Medulla oblongata (tissue), 1 donor: Measurements from ENCODE around the gene URAD.

Experiments used
- DNase-seq: peaks from one replicate; pipeline ENCODE4 v3.0.0-alpha.2; 2015; ENCODE audit errors: extremely low spot score

The URAD gene

GRCh38 chr13:28000567-28000966, 12.1 kb upstream of the URAD start:
- no peak for DNase-seq

DNA sequence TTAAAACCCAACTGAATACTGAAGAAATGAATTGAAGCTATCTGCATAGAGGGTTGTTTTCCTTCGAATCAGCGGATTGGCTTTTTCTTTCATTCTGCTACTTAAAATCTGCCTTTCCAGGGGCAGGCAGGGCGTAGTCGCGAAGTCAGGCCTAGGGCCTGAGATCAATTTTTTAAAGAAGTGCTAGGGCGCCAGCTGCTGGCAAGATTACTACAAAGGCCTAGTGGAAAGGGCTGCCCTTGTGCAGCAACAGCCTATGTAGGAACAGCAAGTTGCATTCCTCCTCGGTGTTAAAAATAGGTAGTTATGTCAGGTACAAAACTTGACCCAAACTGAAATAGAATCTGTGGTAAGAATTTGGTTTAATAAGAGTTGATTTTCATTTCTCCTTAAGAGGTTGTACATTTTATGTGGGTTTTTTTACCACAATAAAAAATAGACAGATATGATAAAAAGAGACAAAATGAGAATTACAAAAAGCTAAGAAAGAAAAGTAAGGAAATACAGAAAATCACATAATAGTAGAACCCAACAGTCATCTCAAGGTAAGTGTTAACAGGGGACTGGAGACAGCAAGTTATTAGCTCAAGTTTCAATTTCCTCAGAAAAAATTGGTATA, 9.5 kb upstream of the URAD start:
- DNase-seq: peak; percentile 30

GRCh38 chr13:27991881-27992280, 3.4 kb upstream of the URAD start:
- DNase-seq: no peak

- DNase-seq: no peak
Measured at GRCh38 chr13:27985600-27985999, 2.9 kb downstream of the URAD start.

GRCh38 chr13:27982361-27982760, 6.1 kb downstream of the URAD start:
- no peak for DNase-seq

DNA sequence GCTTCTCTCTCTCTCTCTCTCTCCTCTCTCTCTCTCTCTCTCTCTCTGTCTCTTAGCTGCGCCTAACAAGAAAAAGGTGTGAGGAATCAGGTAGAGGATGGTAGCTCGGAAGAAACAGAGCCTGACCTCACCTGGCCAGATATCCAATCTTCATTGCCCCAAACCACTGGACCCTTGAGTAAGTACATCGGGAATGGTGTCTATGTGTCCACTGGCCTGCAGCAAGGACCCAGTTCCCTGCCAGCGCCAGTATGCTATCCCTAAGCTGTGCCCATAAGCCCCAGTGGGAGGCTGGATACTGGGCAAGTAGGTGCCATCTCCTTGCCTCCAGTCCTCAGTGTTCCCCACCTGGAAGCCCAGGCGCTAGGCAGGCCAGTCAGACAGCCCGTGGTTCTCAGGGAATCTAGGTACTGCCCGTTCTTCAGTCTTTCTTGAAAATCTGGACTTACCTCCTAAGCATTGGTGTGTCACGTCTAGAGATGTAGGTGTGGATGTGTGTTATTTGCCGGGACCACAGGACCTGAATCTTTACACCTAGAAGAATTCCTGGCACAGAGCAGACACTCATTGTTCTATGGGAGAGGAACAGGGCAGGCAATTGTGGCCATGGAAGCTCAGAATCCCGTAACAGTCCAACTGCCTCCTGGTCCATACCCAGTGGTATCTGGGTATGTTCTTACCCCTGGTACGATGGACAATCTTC, 7.3 kb downstream of the URAD start:
- no peak for DNase-seq

- DNase-seq: no peak
Measured at GRCh38 chr13:27980280-27980998, 8.1 kb downstream of the URAD start.

- DNase-seq: no peak
Measured at GRCh38 chr13:27979765-27980279, 8.7 kb downstream of the URAD start.

DNA sequence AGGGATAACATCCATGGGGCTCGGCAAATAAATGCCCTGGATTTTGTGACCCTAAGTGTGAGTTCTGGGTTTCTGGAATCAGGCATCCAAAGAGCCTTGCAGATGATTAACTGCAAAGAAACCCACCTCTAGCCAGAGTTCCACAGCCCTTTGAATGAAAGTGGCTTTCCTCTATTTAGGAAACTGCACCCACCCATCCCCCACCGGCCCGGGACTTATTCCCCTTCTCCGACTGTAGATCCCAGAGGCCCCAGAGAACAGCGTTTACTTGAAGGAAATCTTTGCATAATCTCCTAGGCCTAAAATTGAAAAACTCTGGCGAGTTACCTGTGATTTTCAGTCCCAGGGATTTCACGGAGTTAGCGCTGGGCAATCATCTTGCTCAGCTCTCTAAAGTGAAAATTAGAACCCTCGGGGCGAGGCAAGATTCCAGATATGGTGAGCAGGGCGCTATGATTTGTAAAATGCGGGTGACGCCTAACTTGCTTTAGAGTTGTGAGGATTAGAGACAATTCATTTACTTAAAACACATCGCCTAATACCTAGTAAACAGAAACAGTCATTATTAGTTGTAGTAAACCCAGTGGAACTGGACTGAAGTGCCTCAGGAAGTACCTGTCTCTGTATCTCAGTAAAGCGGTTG, 9.4 kb downstream of the URAD start:
- no peak for DNase-seq

GRCh38 chr13:27978301-27978968, 10.1 kb downstream of the URAD start:
- no peak for DNase-seq

GRCh38 chr13:27977476-27978300, 10.8 kb downstream of the URAD start:
- no peak for DNase-seq

GRCh38 chr13:27976362-27977091, 12.0 kb downstream of the URAD start:
- DNase-seq: no peak

DNA sequence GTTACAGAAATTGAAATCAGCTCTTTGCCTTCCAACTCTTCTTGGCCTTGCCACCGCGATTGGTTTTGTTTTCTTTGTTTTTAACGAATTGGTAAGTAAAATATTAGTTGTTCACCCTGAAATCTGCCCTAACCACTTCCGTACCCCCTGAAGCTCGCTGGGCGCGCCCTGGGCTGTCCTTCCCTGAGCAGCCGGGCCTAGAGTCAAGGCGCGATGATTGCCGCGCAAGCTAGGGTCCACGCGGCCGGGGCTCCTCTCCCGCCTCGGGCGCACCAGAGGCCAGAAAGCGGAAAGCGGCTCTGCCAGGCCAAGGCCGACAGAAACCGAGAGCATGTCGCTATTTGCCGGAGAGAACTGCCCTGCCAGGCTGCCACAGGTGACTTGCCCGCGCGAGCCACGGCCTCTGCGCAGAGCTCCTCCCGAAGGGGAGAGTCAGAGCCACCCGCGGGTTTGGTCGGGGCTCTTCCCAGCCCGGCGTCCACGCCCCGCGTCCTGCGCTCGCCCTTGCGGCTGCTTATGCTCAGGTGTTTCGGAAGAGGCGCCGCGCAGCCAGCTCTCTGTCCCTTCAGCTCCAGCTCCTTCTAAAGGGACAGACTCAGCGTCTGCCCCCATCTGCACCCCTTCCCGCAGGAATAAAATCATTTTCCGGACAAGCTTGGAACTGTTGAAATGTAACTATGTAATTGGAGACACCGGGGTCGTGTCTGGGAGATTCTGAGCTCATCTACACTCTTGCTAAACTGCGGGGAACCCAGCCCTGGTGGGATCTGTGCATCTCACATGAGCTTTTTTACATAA, 12.7 kb downstream of the URAD start:
- no peak for DNase-seq

DNA sequence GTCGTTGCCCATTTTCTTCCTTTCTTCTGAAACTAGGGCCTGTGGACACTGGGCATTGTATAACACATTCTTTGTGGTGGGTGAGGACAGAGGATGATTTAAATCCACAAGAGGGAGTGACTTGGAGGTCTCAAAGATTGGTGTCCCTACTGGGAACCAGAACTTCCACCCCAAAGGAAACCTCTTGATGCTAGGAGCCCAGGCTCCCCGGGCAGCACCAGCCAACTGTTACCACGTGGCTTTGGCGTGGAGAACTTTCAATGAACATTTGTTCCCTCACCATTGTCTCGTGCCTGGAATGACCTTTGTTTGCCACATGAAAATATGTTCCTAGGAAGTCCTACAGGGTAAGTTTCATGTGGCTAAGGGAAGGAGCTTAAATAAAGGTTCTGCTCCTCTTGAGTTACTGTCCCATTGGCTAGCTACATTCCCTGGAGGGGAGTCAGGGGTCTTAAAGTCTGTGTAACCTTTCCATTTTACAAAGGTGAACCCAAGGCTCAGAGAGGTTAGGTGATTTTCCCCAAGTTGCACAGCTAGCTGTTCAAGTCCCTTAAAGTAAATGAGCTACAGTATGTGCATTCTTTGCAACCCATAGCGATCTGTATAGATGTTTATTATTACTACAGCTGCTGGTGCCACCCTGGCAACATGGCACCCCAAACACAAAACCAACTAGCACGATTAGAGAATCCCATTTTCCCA, 14.4 kb downstream of the URAD start:
- no peak for DNase-seq

GRCh38 chr13:27973291-27973690, 15.2 kb downstream of the URAD start:
- DNase-seq: no peak

GRCh38 chr13:27972478-27972820, 16.0 kb downstream of the URAD start:
- DNase-seq: no peak

GRCh38 chr13:27971776-27972477, 16.6 kb downstream of the URAD start:
- DNase-seq: no peak

DNA sequence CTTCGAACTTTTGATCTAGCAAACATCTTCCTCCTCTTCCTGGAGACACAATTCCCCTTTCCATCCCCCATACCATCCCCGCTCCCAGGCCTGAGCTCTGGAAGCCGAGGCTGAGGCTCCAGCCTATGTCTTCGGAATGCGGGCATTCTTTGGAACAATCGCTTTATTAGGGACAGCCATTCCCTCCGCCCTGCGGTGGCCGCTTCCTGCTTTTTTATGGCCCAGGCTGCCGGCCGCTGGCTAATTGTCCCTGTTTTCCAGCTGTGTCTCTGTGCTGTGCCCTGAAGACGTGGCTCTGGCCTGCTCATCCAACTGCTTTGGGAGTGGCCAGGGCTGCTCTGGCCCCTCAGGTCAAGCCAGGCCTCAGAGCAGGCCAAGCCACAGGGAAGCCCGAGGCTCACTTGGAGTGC, 17.3 kb downstream of the URAD start:
- no peak for DNase-seq
